ENCODE results near the gene RASAL1. TPM values are rescaled to one million over a fixed set of nuclear protein-coding genes. Genes with fewer than 3 reads are reported as not detected.

The RASAL1 gene
- total RNA-seq, 1 experiment from 2014 or later = 8.1 TPM

- TF ChIP-seq ZNF138 (CRISPR knock-in tag; conservative IDR thresholded peaks at IDR 0.05) (no peak), ZNF281 (CRISPR knock-in tag; IDR thresholded peaks at IDR 0.05) (no peak), ELF4 (CRISPR knock-in tag; IDR thresholded peaks at IDR 0.05; ENCODE audit: low read depth) (no peak), ATF1 (CRISPR knock-in tag; IDR thresholded peaks at IDR 0.05) (no peak), USF2 (CRISPR knock-in tag; IDR thresholded peaks at IDR 0.05) (no peak), ZNF512 (CRISPR knock-in tag; IDR thresholded peaks at IDR 0.05; ENCODE audit: borderline replicate concordance) (no peak), ETV6 (CRISPR knock-in tag; IDR thresholded peaks at IDR 0.05) (no peak), IRF1 (CRISPR knock-in tag; IDR thresholded peaks at IDR 0.05) (no peak)
Observed at GRCh38 chr12:113144806-113145205, 9.2 kb upstream of the RASAL1 start (continued).

GRCh38 chr12:113143959-113144358, 8.4 kb upstream of the RASAL1 start:
- Mint-ChIP-seq H3K27ac (no peak overlapping the region), H3K36me3 (peaks cover 5% of the 10 kb centered on the region; the same call in 1 of the 2 replicates), H3K4me3 (no peak overlapping the region), H3K4me1 (peaks cover 4% of the 10 kb centered on the region), H3K27me3 (ENCODE audit: low read depth) (peaks cover 7% of the 10 kb centered on the region; the same call in 1 of the 2 replicates), H3K9me3 (peaks cover 6% of the 10 kb centered on the region)
- ATAC-seq (no peak), DNase-seq (ENCODE audit: low spot score) (no peak)
- CTCF ChIA-PET = interaction anchor here (1.2 to 2.0 kb wide), 2 partner anchors 9 kb away, joined by 6 to 8 read pairs; partner anchors contain the start of gene RASAL1
- POLR2A ChIA-PET = no interaction called here
- TF ChIP-seq FOXP1 (CRISPR knock-in tag; IDR thresholded peaks at IDR 0.05; ENCODE audit: borderline replicate concordance) = no peak
- TF ChIP-seq ELF4 (CRISPR knock-in tag; IDR thresholded peaks at IDR 0.05; ENCODE audit: low read depth) = no peak
- TF ChIP-seq ESRRA (CRISPR knock-in tag; IDR thresholded peaks at IDR 0.05; ENCODE audit: borderline replicate concordance) = no peak
- no peak for TF ChIP-seq ZNF281 (CRISPR knock-in tag; IDR thresholded peaks at IDR 0.05)
- peak; percentile 77; the same call in 1 of the 2 replicates for TF ChIP-seq ZNF121 (CRISPR knock-in tag; IDR thresholded peaks at IDR 0.05)
- TF ChIP-seq PRRX2 (CRISPR knock-in tag; IDR thresholded peaks at IDR 0.05) = no peak

GRCh38 chr12:113142886-113143332, 7.3 kb upstream of the RASAL1 start:
- Mint-ChIP-seq H3K4me1 (peaks cover 4% of the 10 kb centered on the region), H3K36me3 (peaks cover 5% of the 10 kb centered on the region; the same call in 1 of the 2 replicates), H3K27ac (no peak overlapping the region), H3K4me3 (no peak overlapping the region), H3K9me3 (peaks cover 6% of the 10 kb centered on the region), H3K27me3 (ENCODE audit: low read depth) (peaks cover 6% of the 10 kb centered on the region; the same call in 1 of the 2 replicates)
- no peak for TF ChIP-seq SOX15 (CRISPR knock-in tag; IDR thresholded peaks at IDR 0.05)
- no peak for TF ChIP-seq IRF2 (CRISPR knock-in tag; IDR thresholded peaks at IDR 0.05; ENCODE audit: borderline replicate concordance, low read depth)
- TF ChIP-seq ZNF138 (CRISPR knock-in tag; conservative IDR thresholded peaks at IDR 0.05) = no peak
- TF ChIP-seq ZBTB43 (CRISPR knock-in tag; IDR thresholded peaks at IDR 0.05) = no peak
- TF ChIP-seq JAZF1 (CRISPR knock-in tag; IDR thresholded peaks at IDR 0.05) = no peak
- no peak for TF ChIP-seq ZNF423 (CRISPR knock-in tag; IDR thresholded peaks at IDR 0.05)
- no peak for TF ChIP-seq ELF4 (CRISPR knock-in tag; IDR thresholded peaks at IDR 0.05; ENCODE audit: low read depth)
- POLR2A ChIA-PET = no interaction called here
- DNase-seq (ENCODE audit: low spot score) (no peak), ATAC-seq (no peak)
- CTCF ChIA-PET = interaction anchor here (1.2 to 2.0 kb wide), 3 partner anchors 10 to 45 kb away, joined by 3 to 8 read pairs (median 6); no protein-coding TSS in a partner anchor
